NCI-H1105 (cell line): ENCODE results near the gene PRAC1.

Source experiments
- DNase-seq: peaks from one replicate; lab custom pipeline; 2025; lab: John Stamatoyannopoulos, UW

The PRAC1 gene

DNA sequence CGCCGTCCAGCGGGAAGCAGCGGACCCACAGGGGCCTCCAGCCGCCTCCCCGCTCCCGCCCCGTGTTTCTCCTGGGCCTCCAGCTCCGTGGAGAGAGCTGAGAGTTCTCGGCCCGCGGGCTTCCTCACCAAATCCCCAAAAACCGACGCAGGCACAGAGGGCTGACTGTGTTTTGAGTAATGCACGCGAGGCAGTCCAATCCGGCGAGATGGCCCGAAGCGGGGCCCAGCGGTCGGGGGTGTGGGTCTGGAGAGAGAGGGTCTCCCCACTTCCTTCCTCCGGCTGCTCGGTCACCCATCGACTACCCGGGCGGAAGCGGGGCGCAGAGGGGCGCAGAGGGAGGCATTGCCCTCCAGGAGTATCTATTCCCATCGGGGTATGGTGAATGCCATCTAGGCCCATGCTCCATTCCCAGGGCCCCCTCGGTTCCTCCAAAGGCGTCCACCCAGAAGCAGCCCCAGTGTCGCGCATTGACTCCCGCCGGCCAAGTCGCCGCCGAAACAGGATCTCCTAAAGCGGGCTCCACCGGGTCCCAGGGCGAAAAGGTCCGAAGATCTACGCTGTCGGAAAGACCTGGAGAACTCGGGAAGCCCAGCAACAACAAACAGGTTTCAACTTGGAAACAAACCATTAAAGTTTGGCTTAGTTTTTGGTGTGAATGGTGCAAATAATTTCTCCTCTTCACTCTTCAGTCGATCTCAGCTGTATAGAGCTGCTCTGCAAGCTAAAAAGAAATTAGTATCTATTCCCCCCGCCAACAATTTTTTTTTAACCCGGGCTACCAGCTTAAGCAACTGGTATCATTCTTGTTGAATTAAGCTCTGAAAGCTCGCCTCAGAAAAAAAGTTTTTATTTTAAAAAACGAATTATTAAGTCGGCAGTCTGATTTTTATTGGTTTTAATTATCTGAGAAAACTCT, 25.4 kb upstream of the PRAC1 start:
- no peak for DNase-seq

DNA sequence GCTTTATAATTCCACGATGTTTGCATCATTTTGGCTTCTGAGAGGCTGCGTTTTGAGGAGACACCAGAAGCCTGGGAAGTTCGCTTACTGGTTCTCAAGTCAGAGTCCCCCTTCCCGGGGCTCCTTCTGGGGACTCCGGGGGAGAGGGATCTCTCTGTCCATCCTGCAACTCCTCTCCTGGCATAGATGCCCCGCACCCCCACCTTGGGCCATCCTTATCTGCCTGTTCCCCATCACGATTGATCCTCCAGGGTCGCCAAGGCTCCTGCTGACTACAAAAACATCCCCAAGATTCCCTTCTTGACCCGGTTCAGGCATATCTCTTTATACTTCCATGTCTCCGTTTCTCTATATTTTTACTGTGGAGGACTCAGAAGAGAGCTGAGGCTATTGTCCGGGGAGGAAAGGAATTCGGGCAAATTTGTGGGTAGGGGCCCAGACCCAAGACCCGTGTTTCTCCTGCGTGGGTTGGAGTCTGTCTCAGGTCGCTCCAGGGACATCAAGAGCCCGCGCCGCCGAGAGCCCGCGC, 24.7 kb upstream of the PRAC1 start:
- no peak for DNase-seq

DNA sequence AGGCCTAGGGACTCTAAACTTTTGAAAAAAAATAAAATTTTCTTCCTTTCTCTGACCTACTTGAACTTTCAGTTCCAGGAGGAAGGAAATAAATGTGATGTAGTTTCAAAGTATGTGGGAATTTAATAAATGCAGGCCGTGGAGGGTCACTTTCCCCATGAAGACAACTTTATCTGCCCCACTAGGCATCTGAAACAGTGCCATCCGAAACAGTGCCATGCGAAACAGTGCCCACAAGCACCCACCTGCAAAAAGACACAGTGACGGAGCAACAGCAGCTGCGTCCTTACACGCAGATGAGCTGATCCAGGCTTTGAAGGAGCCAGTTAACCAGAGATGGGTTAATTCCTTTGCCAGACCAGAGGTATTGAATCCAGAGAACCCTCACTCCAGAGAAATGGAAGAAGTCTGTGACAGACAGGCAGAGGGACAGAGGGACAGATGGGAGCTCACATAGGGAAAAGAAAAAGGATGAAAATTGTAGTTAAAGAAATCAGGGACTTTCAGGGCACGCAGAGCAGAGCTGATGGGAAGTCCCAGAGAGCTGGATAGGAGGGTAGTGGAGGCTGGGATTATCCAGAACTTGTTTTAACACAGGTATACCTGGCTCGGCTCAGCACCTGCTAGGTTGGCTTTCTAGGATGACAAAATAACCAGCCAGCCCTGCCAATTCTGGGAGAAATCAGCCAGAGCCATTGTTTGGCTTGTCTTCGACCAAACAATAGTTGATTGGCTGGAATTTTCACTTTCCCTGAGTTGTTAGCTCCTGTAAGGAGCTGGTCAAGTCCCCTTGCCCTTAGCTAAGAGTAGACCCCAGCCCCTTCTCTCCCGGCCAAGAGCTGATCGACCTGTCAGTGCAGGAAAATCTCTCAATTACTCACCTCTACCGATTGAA, 23.3 kb upstream of the PRAC1 start:
- no peak for DNase-seq

DNA sequence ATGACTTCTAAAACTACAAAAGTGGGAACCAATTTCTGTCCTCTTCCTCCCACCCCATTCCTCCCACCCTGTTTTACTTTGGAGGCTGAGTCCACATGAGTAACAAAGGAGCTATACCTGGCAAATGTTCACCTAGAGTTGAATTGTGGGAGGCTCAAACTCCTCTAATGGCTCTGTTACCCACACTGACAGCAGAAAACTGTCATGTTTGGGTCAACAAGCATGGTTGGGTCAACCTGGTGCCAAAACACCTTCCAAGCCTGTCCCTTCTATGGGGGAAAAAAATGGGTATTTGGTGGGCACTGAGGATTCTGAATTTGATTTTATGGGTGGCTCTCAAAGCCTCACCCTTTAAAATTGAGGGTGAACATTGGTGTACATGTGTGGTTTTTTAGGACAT, 18.2 kb upstream of the PRAC1 start:
- no peak for DNase-seq

DNA sequence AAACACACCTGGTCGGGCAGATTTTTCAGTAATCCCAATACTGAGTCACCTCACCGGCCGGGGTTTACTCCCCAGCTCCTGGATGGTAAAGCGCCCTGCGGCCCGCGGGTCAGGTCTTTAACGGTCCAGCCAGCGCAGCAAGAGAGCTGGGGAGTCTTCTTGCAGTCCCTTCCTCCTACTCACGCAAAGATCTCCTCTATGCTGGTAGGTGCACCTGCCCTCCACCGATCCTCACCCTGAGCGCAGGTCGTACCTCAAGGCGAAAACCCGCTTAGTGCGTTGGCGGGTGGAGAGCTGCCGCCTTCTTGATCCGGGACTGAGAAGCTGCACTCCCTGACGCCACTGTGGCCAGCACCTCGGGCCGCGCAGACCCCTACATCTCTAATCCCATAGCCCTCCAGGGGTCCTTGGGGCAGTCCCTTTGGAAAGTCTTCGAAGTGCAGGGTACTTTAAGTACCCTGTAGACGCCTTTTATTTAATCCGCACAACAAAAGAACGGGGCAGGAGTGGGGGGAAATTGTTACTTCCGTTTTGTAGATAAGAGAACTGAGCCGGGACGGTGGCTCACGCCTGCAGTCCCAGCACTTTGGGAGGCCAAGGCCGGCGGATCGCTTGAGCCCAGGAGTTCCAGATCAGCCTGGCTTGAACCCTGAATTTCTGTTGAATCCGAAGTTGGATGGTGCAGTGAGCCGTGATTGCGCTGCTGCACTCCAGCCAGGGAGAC, 16.6 kb upstream of the PRAC1 start:
- DNase-seq: no peak

DNA sequence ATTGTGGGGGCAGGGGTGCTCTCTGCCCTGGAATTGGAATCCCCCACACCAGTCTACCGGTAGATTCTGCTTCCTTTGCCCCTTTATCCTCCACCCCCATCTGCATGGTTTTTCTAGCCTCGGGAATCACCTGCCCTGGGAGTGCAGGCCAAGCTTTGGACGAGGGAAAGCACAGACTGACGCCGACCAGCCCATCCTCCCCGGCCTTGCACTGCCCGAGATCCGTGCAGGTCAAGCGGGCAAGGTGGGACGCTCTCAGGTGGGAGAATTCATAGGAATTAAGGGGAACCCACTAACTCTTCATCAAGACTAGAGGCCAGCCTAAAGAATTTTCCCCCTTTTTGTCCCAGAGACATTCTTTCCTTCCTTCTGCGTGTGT, 16.1 kb upstream of the PRAC1 start:
- DNase-seq: no peak

DNA sequence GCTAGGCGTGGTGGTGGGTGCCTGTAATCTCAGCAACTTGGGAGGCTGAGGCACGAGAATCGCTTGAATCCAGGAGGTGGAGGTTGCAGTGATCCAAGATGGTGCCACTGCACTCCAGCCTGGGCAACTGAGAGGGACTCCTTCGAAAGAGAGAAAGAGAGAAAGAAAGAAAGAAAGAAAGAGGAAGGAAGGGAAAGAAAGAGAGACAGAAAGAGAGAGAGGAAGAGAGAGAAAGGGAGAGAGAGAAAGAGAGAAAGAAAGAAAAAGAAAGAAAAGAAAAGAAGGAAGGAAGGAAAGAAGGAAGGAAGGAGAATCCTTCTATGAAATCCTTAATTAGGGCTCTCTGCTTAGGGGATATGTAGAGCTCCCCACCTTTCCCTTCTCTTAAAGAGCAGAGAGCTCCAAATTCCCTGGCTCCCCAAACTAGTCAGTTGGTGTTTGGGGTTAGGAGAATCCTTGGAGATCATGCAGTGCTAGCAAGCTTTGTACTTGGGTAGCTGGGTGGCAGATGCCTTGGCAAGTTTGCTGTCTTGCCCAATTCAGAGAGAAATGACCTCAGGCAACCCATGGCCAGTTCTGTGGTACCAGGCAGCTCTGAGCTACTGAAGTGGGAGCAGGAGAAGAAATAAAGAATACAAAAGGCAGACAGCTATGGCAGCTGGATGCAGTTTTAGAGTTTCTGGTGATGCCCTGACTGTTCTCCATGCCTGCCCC, 15.2 kb upstream of the PRAC1 start:
- no peak for DNase-seq

DNA sequence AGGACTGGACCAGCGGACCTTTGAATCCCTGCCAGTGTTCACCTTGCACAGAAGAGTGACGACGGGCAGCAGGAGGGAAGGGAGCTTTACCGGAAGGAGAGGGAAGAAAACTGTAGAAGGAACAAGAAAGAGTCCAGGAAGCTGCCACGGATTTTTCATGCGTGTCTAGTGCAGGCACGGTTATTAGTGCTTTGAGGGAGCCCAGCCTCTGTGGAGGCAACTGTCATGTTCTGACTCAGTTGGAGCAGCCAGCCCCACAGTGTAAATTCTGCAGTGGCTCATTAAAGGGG, 12.7 kb upstream of the PRAC1 start:
- no peak for DNase-seq

DNA sequence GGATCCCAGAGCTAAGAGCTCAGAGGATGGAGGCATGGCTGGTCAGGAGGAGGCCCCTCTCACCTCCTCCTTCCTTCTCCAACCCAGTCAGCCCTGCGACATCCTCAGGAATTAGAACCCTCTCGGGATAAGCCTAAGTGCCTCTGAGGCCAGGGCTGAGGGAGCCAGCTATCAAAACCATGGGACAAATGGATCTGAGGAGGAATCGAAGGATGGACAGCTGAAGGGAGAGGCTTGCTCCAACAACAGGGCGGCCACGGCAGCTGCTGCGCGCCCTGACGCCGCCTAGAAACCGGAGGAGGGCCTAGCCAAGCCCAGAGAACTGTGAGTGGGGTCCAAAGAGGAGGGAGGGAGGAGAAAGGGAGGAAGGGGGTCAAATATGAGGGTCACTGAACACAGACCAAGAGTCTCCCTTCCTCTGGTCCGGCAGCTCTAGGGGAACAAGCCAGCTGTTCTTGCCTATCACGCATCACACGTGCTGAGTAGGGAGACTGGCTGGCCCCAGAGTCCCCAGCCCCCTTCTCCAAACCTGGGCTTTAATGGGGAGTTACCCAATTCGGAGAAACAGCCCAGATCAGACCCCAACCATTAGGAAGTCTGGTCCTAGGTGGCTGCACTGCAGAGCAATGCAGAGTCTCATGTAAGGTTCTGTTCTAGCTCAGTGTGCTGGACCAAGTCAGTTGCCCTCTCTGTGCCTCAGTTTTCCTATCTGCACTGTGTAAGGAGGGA, 12.2 kb upstream of the PRAC1 start:
- no peak for DNase-seq

DNA sequence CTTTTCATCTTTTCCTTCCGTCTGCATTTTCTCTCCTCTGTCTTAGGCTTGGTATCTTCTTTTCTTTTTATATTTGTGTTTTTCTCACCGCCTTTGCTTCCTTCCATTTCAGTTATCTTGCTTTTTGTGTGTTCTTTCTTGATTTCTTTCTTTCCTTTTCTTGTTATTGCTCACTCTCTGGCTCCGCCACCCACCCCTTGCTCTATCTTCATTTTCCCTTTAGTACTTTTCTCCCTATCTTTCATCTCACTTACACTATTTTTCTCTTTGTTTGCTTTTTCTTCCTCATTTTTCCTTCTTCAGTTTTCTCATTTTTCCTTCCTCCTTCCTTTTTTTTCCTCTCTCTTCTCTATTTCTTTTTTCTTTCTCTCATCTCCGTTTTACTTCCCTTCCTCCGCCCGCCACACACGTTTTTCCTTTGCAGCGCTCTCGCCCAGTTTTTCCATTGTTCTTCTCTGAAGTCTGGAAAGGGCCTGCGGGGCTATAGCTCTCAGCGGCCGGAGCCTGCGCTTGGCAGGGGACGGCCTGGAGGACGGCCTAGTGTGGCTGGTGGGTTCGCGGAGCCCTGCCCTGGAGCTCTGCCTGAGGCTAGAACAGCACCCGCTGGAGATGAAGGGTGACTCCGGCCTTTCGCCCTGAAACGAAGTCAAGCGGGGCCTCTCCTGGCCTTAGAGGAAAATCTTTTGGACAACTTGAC, 11.5 kb upstream of the PRAC1 start:
- DNase-seq: no peak

DNA sequence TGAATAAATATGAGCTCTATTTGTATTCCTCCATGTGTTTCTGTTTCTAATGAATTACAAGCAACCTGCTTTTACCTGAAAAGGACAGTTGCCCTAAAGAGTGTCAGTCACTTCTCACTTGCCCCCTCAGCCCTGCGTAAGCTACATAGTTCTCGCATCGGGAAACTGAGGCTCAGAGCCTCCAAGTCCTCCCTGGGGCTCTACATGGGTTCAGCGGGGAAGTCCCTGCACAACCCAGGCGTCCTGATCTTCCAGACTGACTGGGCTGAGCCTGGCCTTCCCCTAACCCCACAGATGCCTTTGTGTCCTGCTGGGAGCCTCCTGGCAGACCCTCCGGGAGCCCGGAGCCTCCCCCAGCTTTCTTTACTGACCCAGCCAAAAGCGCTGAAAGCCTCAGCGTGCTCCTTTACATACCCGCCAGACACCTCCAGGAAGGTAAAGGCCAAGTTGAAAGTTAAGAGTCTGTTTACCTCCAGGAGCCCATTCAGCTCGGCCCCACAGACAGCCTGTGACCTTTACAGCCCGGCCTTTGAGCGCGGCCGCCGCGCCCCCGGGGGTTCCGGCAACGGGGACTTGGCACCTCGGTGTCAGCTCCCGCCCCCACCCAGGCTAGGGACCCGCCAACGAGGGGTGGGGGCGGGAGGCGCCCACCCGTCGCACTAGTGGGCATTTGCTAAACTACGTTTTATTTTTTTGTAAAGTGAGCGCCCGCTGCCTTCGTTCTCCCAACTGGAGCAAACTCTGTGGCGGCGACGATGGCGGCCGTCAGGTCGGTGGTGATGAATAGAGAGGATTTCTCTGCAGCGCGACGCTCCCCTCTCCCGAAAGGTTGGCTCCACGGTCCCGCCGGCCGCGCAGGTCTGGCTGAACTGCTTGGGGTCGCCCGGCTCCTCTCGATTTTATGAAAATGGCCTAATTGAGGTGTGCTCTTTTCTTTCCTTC, 10.6 kb upstream of the PRAC1 start:
- DNase-seq: no peak

DNA sequence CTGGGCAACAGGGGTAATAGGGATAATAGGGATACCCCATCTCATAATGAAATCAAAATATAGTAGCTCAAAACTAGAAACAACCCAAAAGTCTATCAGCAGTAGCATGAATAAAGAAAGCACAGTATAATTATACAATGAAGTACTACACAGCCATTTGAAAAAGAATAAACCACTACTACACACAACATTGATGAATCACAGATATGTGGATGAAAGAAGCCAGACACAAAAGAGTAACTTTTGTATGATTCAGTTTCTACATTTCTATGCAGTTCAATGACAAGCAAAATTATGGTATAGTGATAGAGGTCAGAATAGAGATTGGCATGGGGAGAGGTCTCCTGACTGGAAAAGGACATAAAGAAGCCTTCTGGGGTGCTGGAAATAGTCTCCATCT, 9.0 kb upstream of the PRAC1 start:
- DNase-seq: no peak

DNA sequence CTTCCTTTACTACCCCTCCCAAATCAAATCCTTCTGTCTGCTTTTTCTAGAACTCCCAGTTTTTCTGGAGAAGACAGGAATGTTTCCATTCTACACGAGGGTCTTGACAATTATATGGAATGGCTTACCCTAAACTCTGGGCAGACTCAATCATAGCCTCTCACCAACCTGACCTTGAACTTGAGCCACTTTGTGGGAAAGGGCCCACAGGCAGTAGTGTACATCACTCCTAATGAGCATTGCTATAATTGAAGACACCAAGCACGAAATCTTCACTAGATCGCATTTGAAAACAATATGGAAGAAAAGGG, 7.9 kb upstream of the PRAC1 start:
- no peak for DNase-seq

DNA sequence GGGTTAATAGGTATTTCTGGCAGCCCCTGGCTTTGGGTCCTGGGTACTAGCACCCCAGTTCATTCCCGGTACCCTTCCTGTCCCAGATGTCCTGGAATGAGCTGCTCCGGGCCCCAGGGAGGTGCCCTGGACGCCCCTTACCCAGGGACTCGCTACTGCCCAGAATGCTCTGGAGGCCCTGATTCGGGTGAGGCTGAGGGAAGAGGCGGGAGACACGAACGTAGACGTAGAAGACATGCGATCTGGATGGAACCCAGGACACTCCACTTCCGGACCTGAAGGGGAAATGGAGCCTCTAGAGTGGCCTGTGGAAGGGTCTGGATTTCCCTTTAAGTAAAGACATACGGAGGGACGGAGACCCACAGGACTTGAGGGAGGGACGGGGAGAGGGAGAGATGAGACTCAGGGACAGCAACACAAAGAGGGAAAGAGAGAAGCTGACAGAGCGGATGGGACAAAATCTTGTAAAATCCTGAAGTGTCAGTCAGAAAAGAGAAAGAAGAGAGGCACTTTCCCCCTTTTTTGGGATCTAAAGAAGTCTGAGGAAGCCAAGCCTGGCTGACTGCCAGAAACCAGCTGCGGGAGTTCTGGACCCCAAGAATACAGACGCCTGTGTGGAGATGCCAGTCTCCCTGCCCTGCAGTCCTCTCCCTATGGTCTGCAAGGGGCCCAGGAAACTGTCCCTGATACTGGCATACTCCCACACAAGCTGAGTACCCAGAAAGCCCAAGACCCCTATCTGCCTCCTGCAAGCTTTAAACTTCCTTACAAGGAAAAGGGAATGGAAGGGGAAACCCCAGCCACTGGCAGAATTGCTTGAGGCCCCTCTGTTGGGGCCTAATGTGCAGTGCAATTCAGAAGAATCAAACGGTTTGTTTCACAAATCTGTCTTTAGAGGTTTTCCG, 7.3 kb upstream of the PRAC1 start:
- DNase-seq: peak; percentile 12

DNA sequence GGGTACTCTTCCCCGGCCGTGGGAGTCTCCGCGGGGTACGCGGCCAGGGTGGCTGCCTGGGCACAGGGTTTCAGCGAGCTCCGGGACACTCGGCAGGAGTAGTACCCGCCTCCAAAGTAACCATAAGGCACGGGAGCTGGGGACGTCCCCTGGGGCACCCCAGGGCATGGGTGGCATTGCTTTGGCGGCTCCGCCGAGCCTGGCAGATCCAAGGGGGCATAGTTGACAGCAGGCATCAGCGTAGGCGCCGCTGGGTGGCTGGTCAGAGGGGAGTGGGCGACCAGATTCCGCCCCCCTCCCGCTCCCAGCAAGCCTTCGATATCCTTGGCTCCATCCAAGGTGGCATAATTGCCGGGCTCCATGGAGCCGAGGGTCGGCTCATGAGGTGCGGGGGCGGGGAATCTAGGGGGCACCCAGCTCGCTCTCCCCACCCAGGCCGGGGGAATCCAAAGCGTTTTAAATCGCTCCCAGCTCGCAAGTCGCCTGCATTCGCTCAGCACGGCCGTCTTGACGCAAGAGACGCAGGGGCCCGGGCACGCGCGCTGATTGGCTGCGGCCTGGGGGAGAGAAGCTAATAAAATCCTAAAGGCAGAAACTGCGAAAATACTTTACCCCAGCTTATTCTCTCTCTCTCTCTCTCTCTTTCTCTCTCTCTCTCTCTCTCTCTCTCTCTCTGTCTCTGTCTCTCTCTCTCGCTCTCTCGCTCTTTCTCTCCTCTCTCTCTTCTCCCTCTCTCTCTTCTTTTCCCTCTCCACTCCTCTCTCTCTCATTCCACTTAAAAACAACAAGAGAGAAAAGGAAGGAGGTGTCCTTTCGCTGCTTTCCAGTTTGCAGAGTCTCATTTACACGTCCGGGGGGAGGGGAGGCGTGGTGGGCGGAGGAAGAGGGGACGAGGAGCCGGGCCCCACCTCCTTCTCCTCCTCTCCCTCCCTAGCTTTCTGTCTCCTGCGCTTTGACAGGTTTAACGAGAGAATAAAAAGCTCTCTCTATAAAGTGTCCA, 6.2 kb upstream of the PRAC1 start, which contains the start of gene HOXB13:
HOXB13 (minus strand) TSS at position 519 of the 1,000 bp plus-strand sequence; CDS start at position 362, 157 bp downstream.
- DNase-seq: peak; percentile 67

DNA sequence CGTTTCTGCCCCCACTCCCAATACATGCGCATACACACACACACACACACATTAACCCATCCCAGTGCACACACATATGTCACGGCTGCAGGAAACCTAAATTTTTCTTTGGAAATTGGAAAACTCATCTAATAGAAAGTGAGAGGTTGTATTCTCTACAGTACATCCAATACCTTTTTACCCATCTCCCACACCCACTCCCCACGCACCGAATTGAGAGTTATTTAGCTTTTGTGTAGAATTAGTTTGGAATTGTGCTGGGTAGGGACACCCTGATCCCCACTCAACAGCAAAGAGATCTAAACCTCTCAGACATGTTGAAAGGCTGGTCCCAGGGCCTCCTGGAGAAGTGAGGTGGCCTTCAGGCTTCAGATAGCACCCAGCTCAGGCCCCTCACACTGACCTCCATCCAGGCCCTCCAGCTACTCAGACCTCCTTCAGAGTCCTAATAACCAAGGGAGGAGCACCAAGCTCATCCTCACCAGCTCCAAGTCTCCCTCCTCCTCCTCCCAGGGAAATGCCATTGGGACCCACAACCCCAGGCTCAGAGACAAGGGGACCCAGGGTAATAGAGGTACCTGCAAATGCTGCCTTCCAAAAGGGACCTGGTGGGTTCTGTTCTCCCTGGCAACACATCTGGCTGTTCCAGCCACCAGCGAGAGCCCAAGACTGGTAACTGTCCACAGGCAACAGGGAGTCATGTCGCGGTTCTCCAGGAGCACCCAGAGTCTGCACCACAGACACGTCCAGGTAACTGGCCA, 5.3 kb upstream of the PRAC1 start:
- no peak for DNase-seq
